Upper lobe of left lung (tissue), 4 donors: ENCODE measurements around the gene WDR11.

Experiments used
- CTCF ChIP-seq, 6 experiments: fragments of 450-650 bp in 4 of 6; fragments of 200-600 bp in 2 of 6; sonication (generic) in 2 of 6; IDR thresholded peaks; one replicate each; pipeline ENCODE4 v1.5.1; 2016 to 2019; ENCODE audit warnings: antibody characterized with exemption in 6 of 6
- EP300 ChIP-seq, 4 donors: sonication (generic); formaldehyde crosslinking; IDR thresholded peaks; one replicate each; pipeline ENCODE4 v1.5.1; 2017; ENCODE audit warnings: antibody characterized with exemption in 4 of 4, control low read depth in 2 of 4
- POLR2A ChIP-seq, 4 donors: fragments of 450-650 bp; IDR thresholded peaks; one replicate each; pipeline ENCODE4 v1.5.1; 2016 to 2017; ENCODE audit warnings: antibody characterized with exemption in 4 of 4, mild to moderate bottlenecking in 2 of 4
- POLR2AphosphoS5 ChIP-seq, 2 donors: sonication (generic); formaldehyde crosslinking; IDR thresholded peaks; one replicate each; pipeline ENCODE4 v1.5.1; 2017; ENCODE audit warnings: antibody characterized with exemption in 2 of 2

GRCh38 chr10:120938822-120939221 is 87.7 kb downstream of the WDR11 start:
- no peak for TF ChIP-seq CTCF (IDR thresholded peaks at IDR 0.05)
- TF ChIP-seq EP300 (IDR thresholded peaks at IDR 0.05): no peak
- TF ChIP-seq POLR2A (IDR thresholded peaks at IDR 0.05): no peak
- no peak for TF ChIP-seq POLR2AphosphoS5 (IDR thresholded peaks at IDR 0.05)
